Motor neuron (in vitro differentiated cells): ENCODE results near the gene PDCD10. TPM values are rescaled to one million over a fixed set of nuclear protein-coding genes. Genes with fewer than 3 reads are reported as not detected.

Source experiments
- ATAC-seq, 8 experiments: fragments of 200-7000 bp; cut with Tn5 transposase; replicated peaks in 6 of 8; 2 replicates each; pipeline ENCODE4 v1.8.0; 2021; ENCODE audit warnings: mild to moderate bottlenecking in 8 of 8, moderate library complexity in 8 of 8
- H3K27ac ChIP-seq, 2 donors: fragments of 250-450 bp; sonication (Bioruptor Pico); 2 replicates each; pipeline ENCODE4 v1.9.0; 2021; ENCODE audit warnings: antibody characterized with exemption in 2 of 2, mild to moderate bottlenecking in 2 of 2, moderate library complexity in 1 of 2
- H3K4me1 ChIP-seq, 2 donors: fragments of 250-450 bp; sonication (Bioruptor Pico); replicated peaks in 1 of 2; 2 replicates each; pipeline ENCODE4 v1.6.1; 2021; ENCODE audit warnings: antibody characterized with exemption in 2 of 2, mild to moderate bottlenecking in 2 of 2, moderate library complexity in 1 of 2
- H3K4me3 ChIP-seq, 5 donors: fragments of 250-450 bp; sonication (Bioruptor Pico); 2 replicates each; pipeline ENCODE4 v1.9.0; 2021; ENCODE audit warnings: antibody characterized with exemption in 5 of 5, mild to moderate bottlenecking in 5 of 5, moderate library complexity in 4 of 5
- WGBS, 10 experiments: fragments of 450-650 bp; shearing (Covaris generic); methylation state at CpG; one replicate each; pipeline ENCODE4 v1.0.0; 2022; 5-methylcytosine and 5-hydroxymethylcytosine counted together
- in situ Hi-C, 9 experiments: fragments of 400-800 bp; cut with MboI; loops; one replicate each; pipeline ENCODE4 v1.15.0; 2021; ENCODE audit warnings: low sequenced_read_pairs in 9 of 9, low pct_unique_long_range_greater_than_20kb in 2 of 9; ENCODE audit not compliant: unreplicated experiment in 9 of 9
- total RNA-seq, 8 experiments: library from RNA; unstranded; fragments of 300-600 nt; gene quantifications; 2 replicates each; pipeline versions ENCODE4 v1.2.3 to v1.2.4, GENCODE V29; 2022

PDCD10 gene
- total RNA-seq, 8 experiments from 2014 or later = 28.9 to 77.8 (median 37.5) TPM

- H3K4me1 ChIP-seq = peaks cover 0 to 9% of the 10 kb centered on the region in 2 donors
- H3K4me3 ChIP-seq = no peak overlapping the region
- H3K27ac ChIP-seq = no peak overlapping the region
- in situ Hi-C loops = no loop called here
- WGBS, 10 experiments = 58 to 100% (median 92%) methylated on average over 1 to 2 of the region's 2 CpGs
- no peak for ATAC-seq
Observed at GRCh38 chr3:167729591-167729990, 5.1 kb downstream of the PDCD10 start.

DNA sequence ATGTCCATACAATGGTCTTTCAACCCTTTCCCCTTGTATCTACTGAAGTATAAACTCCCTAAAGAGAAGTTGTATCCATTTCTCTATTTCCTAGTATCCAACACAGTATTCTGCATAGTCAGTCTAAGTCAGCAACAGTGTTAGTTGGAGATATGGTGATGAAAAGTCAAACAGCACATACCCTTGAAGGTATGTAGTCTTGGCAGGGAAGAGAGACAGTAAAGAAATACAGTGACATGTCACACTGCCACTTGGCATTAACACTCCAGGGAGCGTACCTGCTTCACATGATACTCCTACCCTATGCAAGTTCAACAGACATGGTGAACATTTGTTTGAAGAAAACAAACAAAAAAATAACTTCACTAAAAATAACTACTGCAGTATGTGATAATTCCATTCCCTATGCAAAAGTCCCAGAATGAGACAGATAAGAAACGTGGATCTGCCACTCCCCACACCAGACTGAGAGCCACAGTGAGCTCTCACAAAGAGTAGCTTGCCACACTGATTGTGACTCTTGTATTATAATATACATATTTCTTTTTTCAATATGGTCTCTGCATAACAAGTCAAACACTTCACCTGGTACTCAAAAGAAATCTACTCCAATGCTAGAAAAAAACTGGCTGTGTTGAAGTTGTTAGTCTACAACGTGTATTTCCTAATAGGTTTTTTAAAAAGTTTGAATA lies 5.9 kb downstream of the PDCD10 start:
- no peak overlapping the region for H3K4me3 ChIP-seq
- in situ Hi-C loops = no loop called here
- WGBS, 10 experiments = 28 to 100% (median 87%) methylated on average over 1 to 3 of the region's 3 CpGs
- peak in 3 of 8 experiments; percentile 14 to 44 (median 28) for ATAC-seq
- H3K27ac ChIP-seq = no peak overlapping the region
- peaks cover 0 to 9% of the 10 kb centered on the region in 2 donors for H3K4me1 ChIP-seq

DNA sequence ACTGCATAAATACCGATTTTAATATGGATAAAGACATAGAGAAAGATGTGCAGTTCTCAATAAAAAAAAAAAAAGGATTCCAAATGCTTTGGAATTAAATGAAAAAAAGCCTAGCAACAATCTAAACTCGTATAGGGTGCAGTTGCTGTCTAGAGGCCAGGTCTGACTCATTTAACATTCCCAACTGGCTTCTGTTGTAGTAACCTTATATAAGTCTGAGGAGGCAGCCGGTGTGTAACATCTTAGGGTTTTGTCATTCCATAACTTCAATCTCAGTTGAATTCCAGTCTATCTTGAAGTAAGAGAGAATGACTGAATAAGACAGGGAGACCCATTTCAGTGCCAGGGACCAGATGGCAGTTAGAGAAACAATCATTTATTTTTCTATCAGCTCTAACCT lies 6.5 kb downstream of the PDCD10 start:
- no peak overlapping the region for H3K27ac ChIP-seq
- H3K4me1 ChIP-seq = peaks cover 2 to 6% of the 10 kb centered on the region in 2 donors
- H3K4me3 ChIP-seq = no peak overlapping the region
- in situ Hi-C loops = no loop called here
- WGBS, 10 experiments = 41 to 92% (median 81%) methylated on average over 2 to 3 of the region's 3 CpGs
- peak in 2 of 8 experiments; percentile 47 to 61 for ATAC-seq

DNA sequence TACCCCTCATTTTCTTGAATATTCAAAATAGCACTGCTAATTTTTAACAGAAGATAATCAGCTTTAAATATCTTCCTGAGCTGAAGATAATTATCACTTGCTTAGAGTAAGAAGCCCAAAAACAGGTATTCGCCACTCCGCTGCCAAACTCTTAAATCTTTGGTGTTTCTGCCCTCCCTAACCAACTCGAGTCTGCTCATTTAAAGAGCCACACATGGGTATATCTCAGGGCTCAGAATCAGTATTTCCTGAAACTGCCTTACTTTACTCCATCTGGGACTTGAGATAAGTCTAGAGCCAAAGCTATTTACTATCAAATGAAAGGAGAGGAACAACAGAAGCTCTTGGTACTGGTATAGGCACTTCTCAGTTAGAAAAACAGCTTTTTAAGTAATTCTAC lies 10.8 kb downstream of the PDCD10 start:
- 74 to 100% (median 94%) methylated on average over 1 to 3 of the region's 3 CpGs for WGBS, 10 experiments
- in situ Hi-C loops = no loop called here
- ATAC-seq = no peak
- H3K4me1 ChIP-seq = peaks cover 0 to 3% of the 10 kb centered on the region in 2 donors
- H3K4me3 ChIP-seq = no peak overlapping the region
- no peak overlapping the region for H3K27ac ChIP-seq

DNA sequence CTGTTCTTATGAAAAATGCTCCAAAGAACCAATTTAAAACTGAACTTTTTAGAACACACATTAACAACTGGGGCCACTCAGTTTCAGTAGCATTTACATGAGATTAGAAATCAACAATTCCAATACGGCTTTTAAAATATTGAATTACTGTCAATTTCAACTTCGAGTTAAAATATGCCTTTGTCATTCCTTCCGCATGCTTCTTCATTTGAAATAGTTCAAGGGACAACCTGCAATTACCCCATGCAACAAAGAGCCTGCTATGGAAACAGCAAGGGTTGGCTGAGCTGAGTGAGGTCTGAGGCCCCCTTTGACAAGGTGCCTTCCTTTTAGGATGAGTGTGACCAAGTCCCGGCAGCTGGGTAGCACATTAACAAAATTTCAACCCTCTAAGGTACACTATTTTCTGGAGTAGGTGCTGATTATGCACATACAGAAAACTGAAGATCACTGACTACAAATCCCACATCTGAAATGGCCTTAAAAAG lies 11.6 kb downstream of the PDCD10 start:
- in situ Hi-C loops = no loop called here
- H3K27ac ChIP-seq = no peak overlapping the region
- H3K4me1 ChIP-seq = peaks cover 0 to 3% of the 10 kb centered on the region in 2 donors
- ATAC-seq = no peak
- H3K4me3 ChIP-seq = no peak overlapping the region
- WGBS, 10 experiments = 53 to 100% (median 73%) methylated on average over 1 to 4 of the region's 4 CpGs; no CpG with 5 or more reads in 3 of the 10 experiments

DNA sequence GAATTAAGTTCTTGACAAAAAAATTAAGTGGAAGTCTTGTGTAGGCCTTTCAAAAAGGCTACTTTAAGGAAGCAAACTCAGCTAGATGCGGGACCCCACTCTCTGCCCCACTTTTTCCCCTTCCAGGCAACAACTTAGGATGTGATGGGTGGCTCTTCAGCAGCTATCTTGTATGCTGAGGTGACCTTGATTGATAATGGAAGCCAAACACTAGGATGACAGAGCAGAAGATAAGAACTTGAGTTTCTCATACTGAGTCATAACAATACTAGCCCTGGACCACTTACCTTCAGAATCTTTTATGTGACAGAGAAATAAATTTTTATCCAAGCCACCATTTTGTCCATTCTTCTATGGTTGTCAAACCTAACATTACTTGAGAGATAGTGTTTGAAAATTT lies 16.1 kb downstream of the PDCD10 start:
- no peak for ATAC-seq
- WGBS, 10 experiments = 100% methylated on average over 1 of the region's 1 CpG; no CpG with 5 or more reads in 3 of the 10 experiments

GRCh38 chr3:167716920-167717319 lies 17.8 kb downstream of the PDCD10 start:
- in situ Hi-C loops = no loop called here

More for the DNA sequence above, 16.1 kb downstream of the PDCD10 start:
- in situ Hi-C loops = no loop called here
- Histone ChIP-seq H3K4me1 (peaks cover 0 to 3% of the 10 kb centered on the region in 2 donors), H3K4me3 (no peak overlapping the region), H3K27ac (no peak overlapping the region)

GRCh38 chr3:167714871-167715270 lies 19.8 kb downstream of the PDCD10 start:
- 80 to 100% (median 100%) methylated on average over 1 of the region's 1 CpG; no CpG with 5 or more reads in 1 of the 10 experiments for WGBS, 10 experiments
- Histone ChIP-seq H3K27ac (no peak overlapping the region), H3K4me3 (no peak overlapping the region), H3K4me1 (no peaks in the 10 kb centered on the region)
- ATAC-seq = no peak
- in situ Hi-C loops = no loop called here

More at GRCh38 chr3:167716920-167717319, 17.8 kb downstream of the PDCD10 start:
- no peak for ATAC-seq
- Histone ChIP-seq H3K4me3 (no peak overlapping the region), H3K4me1 (no peaks in the 10 kb centered on the region), H3K27ac (no peak overlapping the region)
- WGBS, 10 experiments = 33 to 100% (median 93%) methylated on average over 1 to 2 of the region's 2 CpGs; no CpG with 5 or more reads in 2 of the 10 experiments

- ATAC-seq = no peak
- H3K4me1 ChIP-seq = no peaks in the 10 kb centered on the region
- no peak overlapping the region for H3K27ac ChIP-seq
- 88 to 100% (median 96%) methylated on average over 2 to 3 of the region's 3 CpGs for WGBS, 10 experiments
- H3K4me3 ChIP-seq = no peak overlapping the region
- in situ Hi-C loops = no loop called here
Observed at GRCh38 chr3:167712445-167712844, 22.2 kb downstream of the PDCD10 start.

- H3K27ac ChIP-seq = no peak overlapping the region
- in situ Hi-C loops = no loop called here
- H3K4me1 ChIP-seq = no peaks in the 10 kb centered on the region
- H3K4me3 ChIP-seq = no peak overlapping the region
- no peak for ATAC-seq
- WGBS, 10 experiments = 86 to 100% (median 100%) methylated on average over 1 of the region's 1 CpG; no CpG with 5 or more reads in 1 of the 10 experiments
Observed at GRCh38 chr3:167711439-167711838, 23.3 kb downstream of the PDCD10 start.

DNA sequence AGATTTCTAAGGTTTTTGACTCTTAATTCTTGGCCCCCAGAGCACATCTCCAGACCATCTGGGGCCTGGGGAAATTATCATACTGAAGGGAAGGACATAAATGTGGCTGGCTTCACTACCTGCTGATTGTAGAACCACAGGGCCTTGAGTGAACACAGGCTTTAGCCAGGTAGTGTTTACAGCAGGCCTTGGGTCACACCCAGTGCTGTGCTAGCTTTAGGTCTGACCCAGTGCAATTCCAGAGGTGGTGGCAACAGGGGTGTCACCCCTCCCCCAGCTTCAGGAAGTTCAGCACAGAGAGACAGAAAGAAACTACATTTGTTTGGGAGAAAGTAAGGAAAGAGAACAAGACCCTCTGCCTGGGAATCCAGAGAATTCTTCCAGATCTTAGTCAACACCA lies 24.1 kb downstream of the PDCD10 start:
- in situ Hi-C loops = no loop called here
- no peak overlapping the region for H3K4me3 ChIP-seq
- H3K4me1 ChIP-seq = no peaks in the 10 kb centered on the region
- no peak overlapping the region for H3K27ac ChIP-seq
- no peak for ATAC-seq

DNA sequence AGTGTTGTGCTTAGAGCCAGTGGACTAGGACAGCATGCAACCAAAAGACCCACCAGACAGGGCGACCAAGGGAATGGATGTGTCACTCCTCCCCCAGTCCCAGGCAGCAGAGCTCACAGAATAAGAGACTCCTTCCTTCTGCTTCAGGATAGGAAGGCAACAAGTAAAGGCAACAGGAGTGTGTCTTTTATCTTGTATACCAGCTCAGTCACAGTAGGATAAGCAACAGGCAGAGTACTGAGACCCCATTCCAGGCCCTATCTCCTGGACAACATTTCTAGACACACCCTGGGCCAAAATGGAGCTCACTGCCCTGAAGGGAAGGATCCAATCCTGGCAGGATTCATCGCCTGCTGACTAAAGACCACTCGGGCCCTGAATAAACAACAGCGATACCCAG lies 25.0 kb downstream of the PDCD10 start:
- in situ Hi-C loops = no loop called here
- no peak overlapping the region for H3K4me3 ChIP-seq
- no peak overlapping the region for H3K27ac ChIP-seq
- ATAC-seq = no peak
- 33 to 100% (median 78%) methylated on average over 2 to 4 of the region's 4 CpGs; no CpG with 5 or more reads in 6 of the 10 experiments for WGBS, 10 experiments
- no peaks in the 10 kb centered on the region for H3K4me1 ChIP-seq

- no peak for ATAC-seq
- no peak overlapping the region for H3K27ac ChIP-seq
- 50 to 100% (median 79%) methylated on average over 1 to 2 of the region's 2 CpGs for WGBS, 10 experiments
- H3K4me3 ChIP-seq = no peak overlapping the region
- in situ Hi-C loops = no loop called here
- H3K4me1 ChIP-seq = no peaks in the 10 kb centered on the region
Observed at GRCh38 chr3:167705840-167706239, 28.9 kb downstream of the PDCD10 start.

DNA sequence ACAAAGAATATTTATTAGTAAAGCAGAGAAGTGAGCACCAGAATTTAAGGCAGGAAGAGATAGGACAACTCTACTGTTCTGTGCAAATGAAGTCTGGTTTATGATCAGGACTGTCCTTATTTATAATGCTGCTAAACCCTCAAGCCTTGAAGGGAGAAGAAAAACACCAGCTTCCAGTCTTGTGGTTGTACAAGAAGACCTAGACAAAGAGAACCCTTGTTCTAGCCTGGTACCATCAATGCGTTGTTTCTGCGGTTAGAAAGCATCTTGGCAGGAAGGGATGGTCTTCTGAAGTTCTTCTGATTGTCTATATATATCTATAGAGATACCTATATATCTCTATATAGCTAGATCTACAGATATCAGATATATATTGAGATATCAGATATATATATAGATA lies 33.8 kb downstream of the PDCD10 start:
- H3K4me1 ChIP-seq = no peaks in the 10 kb centered on the region
- WGBS, 10 experiments = 80 to 100% (median 100%) methylated on average over 1 to 2 of the region's 2 CpGs; no CpG with 5 or more reads in 3 of the 10 experiments
- in situ Hi-C loops = no loop called here
- ATAC-seq = no peak
- no peak overlapping the region for H3K4me3 ChIP-seq
- H3K27ac ChIP-seq = no peak overlapping the region
